Measurements from ENCODE around the gene TRERF1.

Gene TRERF1

DNA sequence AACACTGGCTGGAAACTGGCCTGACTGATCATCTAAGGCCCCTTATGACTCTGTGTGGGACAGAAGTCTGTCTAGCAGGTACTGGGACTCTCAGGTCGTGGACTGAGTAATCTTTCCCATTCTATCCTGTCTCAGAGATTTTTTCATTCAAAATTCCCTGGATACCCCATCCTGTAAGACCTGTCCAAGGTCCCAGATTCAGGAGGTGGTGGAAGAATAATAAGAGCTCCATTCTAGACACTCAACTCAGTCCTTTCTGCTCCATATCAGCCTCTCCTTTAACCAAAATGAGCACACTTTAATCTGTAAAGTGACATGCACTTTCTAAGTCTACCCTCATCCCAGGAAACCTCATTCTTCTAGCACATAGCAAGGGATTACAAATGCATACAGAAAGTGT, 151.5 kb downstream of the TRERF1 start:
- H3K27ac ChIP-seq = no peak overlapping the region
- TF ChIP-seq, protein P1, sequence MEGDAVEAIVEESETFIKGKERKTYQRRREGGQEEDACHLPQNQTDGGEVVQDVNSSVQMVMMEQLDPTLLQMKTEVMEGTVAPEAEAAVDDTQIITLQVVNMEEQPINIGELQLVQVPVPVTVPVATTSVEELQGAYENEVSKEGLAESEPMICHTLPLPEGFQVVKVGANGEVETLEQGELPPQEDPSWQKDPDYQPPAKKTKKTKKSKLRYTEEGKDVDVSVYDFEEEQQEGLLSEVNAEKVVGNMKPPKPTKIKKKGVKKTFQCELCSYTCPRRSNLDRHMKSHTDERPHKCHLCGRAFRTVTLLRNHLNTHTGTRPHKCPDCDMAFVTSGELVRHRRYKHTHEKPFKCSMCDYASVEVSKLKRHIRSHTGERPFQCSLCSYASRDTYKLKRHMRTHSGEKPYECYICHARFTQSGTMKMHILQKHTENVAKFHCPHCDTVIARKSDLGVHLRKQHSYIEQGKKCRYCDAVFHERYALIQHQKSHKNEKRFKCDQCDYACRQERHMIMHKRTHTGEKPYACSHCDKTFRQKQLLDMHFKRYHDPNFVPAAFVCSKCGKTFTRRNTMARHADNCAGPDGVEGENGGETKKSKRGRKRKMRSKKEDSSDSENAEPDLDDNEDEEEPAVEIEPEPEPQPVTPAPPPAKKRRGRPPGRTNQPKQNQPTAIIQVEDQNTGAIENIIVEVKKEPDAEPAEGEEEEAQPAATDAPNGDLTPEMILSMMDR (conservative IDR thresholded peaks at IDR 0.05) = no peak

DNA sequence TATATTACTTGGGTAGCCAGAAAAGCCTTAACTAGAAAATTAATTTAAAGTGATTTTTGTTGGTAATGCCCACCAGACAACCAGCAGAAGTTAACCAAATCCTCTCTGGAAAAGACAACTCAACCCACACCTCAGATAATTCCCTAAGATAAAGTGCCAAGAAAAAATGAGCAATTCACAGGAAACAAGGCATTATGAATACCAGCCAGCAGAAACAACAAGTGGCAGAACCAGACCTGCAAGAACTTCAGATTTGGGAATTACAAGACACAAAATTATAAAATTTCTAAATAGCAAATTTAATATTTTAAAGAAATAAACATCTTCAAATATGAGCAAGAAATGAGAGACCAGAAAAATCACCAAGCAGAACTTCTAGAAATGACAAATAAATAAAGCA, 154.1 kb downstream of the TRERF1 start:
- H3K27ac ChIP-seq = no peak overlapping the region
- TF ChIP-seq, protein P1 (conservative IDR thresholded peaks at IDR 0.05) = no peak

DNA sequence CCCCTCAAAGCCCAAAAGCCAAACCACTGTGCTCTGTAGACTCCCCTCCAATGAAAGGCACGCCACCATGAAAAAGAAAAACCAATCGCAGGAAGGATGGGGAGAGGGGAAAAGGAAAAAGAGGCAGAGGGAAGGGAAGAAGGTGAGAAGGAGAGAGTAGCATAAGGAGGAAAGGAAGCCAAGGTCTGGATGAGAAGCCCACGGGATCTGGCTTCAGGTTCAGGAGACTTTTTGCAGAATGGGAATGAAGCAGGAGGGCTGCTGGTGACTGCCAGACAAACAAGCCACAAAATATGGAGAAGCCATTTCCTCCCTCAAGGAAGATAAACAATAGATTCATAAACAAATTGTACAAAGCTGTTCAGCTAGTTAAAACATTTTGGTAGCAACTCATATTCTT, 155.1 kb downstream of the TRERF1 start:
- no peak overlapping the region for H3K27ac ChIP-seq
- TF ChIP-seq, protein P1 (conservative IDR thresholded peaks at IDR 0.05) = no peak

DNA sequence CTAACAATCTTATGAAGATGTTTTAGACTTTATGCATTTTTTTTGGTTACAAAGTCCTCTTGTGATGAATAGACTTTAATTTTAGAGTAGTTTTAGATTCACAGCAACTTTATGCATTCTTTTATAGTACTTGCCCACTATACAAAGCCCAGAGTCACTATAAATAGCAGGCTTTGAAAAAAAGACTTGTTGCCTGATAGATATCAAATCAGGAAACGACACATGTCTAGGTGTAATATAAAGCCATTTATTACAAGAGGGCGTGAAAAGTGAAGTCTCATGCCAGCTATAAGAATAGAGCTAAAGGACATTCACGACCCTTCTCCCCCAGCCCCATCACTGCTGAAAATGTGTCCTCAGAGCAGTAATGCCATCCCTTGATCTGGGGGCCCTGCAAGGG, 156.0 kb downstream of the TRERF1 start:
- no peak overlapping the region for H3K27ac ChIP-seq
- TF ChIP-seq, protein P1 (conservative IDR thresholded peaks at IDR 0.05) = no peak

DNA sequence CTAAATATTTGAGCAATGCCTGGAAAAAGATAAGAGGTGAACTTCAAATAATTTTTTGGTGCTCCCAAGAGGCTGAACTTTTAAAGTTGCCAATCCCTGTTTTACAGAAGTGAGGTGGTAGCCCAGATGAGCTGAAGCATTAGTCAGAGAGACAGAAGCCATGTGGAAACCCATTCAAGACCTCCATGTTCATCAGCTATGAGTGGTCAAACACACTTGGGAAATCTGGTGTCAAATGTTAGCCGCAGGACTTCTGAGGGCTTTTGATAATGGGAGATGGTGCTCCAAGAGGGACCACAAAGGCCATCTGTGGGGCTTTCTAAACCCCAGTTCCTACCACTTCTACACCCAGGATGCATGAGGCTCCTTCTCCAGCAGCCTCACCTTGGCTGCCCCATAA, 156.5 kb downstream of the TRERF1 start:
- TF ChIP-seq, protein P1 (conservative IDR thresholded peaks at IDR 0.05) = no peak
- H3K27ac ChIP-seq = no peak overlapping the region

DNA sequence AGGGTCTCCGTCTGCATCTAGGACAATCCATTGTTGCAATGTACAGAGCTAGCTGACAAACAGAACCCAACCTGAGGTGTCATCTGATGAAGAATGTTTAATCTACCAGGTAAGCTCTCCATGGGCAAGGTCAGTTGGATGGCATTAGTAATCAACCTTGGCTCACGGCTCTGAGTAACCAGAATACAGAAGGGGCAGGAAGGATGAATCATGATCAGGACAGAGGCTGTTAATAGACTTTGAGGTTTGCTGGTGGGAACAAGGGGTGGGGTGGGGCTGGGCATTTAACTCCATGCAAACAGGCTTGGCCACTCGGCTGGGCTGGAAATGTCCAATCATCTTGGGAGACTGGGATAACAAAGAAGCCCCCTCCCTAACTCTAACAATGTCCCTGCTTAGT, 157.0 kb downstream of the TRERF1 start:
- TF ChIP-seq, protein P1 (conservative IDR thresholded peaks at IDR 0.05) = no peak
- no peak overlapping the region for H3K27ac ChIP-seq

DNA sequence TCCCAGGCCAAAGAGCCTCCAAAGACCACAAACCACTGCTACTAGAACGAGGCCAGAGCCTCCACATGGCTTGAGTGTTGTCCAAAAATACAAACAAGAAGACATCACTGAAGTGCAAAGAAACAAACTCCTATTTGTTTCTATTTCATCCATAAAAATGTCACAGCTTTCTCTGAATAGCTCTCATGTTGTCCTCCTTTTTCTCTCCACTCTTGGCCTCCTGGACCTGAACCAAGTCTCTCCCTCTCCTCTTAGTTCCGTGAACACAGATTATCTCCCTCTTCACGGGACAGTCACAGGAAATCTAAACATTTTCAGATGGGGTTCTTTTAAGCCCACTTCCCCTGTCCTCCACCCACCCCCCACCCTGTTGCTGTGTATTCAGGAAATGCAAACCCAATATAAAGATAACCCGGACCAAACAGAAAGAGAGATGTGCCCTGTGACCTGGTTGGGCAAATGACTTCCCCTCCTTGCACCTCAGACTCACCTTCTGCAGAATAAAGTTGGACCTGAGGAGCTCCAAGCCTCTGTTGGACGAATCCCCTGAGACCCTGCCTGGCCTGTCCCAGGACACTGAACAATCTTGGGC, 158.2 kb downstream of the TRERF1 start:
- H3K27ac ChIP-seq = no peak overlapping the region

More for the DNA sequence above, 158.2 kb downstream of the TRERF1 start:
- TF ChIP-seq, protein P1 (conservative IDR thresholded peaks at IDR 0.05) = no peak
